NOMO-1 treated with dmso at 0.1 percent for 144 hours (cell line): Measurements from ENCODE around the gene LNX2.

Experiments
- DNase-seq: peaks from one replicate; lab custom pipeline; 2025; ENCODE audit not compliant: unreplicated experiment; lab: John Stamatoyannopoulos, UW

Gene LNX2

GRCh38 chr13:27516103-27516502, 104.2 kb downstream of the LNX2 start:
- DNase-seq = no peak

- no peak for DNase-seq
Observed at GRCh38 chr13:27510082-27510481, 110.2 kb downstream of the LNX2 start.

GRCh38 chr13:27508802-27509201, 111.5 kb downstream of the LNX2 start:
- no peak for DNase-seq

- DNase-seq = no peak
Observed at GRCh38 chr13:27505792-27506191, 114.5 kb downstream of the LNX2 start.

GRCh38 chr13:27504868-27505194, 115.5 kb downstream of the LNX2 start:
- no peak for DNase-seq

GRCh38 chr13:27504128-27504867, 116.0 kb downstream of the LNX2 start:
- DNase-seq = no peak

- DNase-seq = no peak
Observed at GRCh38 chr13:27500806-27501534, 119.4 kb downstream of the LNX2 start.

GRCh38 chr13:27497563-27498230, 122.6 kb downstream of the LNX2 start:
- no peak for DNase-seq

GRCh38 chr13:27496536-27497273, 123.6 kb downstream of the LNX2 start:
- no peak for DNase-seq

- DNase-seq = no peak
Observed at GRCh38 chr13:27496006-27496405, 124.3 kb downstream of the LNX2 start.
